ENCODE measurements around the gene AFAP1L2.

AFAP1L2 gene

GRCh38 chr10:114332301-114333192 is 71.8 kb downstream of the AFAP1L2 start:
- no peak for DNase-seq

- no peak for DNase-seq
Observed at GRCh38 chr10:114329634-114330365, 74.5 kb downstream of the AFAP1L2 start.

GRCh38 chr10:114328874-114329273 is 75.4 kb downstream of the AFAP1L2 start:
- no peak for DNase-seq

GRCh38 chr10:114328441-114328812 is 75.9 kb downstream of the AFAP1L2 start:
- DNase-seq = no peak

- no peak for DNase-seq
Observed at GRCh38 chr10:114327537-114328440, 76.5 kb downstream of the AFAP1L2 start.

- no peak for DNase-seq
Observed at GRCh38 chr10:114326795-114327194, 77.5 kb downstream of the AFAP1L2 start.

GRCh38 chr10:114323023-114323422 is 81.3 kb downstream of the AFAP1L2 start:
- DNase-seq = no peak

- DNase-seq = no peak
Observed at GRCh38 chr10:114322344-114322743, 82.0 kb downstream of the AFAP1L2 start.

- DNase-seq = peak; percentile 79
Observed at GRCh38 chr10:114320249-114321116, 83.8 kb downstream of the AFAP1L2 start.

GRCh38 chr10:114319406-114320248 is 84.7 kb downstream of the AFAP1L2 start:
- DNase-seq = no peak

- DNase-seq = no peak
Observed at GRCh38 chr10:114316744-114317143, 87.6 kb downstream of the AFAP1L2 start.

GRCh38 chr10:114315566-114316420 is 88.5 kb downstream of the AFAP1L2 start:
- no peak for DNase-seq

GRCh38 chr10:114313866-114314265 is 90.4 kb downstream of the AFAP1L2 start:
- DNase-seq = no peak

GRCh38 chr10:114313139-114313538 is 91.2 kb downstream of the AFAP1L2 start:
- DNase-seq = no peak

- no peak for DNase-seq
Observed at GRCh38 chr10:114311496-114312209, 92.6 kb downstream of the AFAP1L2 start.

- DNase-seq = no peak
Observed at GRCh38 chr10:114311023-114311422, 93.3 kb downstream of the AFAP1L2 start.

GRCh38 chr10:114310346-114310745 is 94.0 kb downstream of the AFAP1L2 start:
- no peak for DNase-seq

GRCh38 chr10:114309364-114309651 is 95.0 kb downstream of the AFAP1L2 start:
- no peak for DNase-seq

- DNase-seq = peak; percentile 72
Observed at GRCh38 chr10:114308531-114309363, 95.6 kb downstream of the AFAP1L2 start.

Data from NCI-H146 (cell line).